ENCODE results near the gene SGMS2.

SGMS2 gene

GRCh38 chr4:107939307-107939706 lies 114.6 kb downstream of the SGMS2 start:
- DNase-seq = no peak
- in situ Hi-C loops (cut with MboI; ENCODE audit: low pct_unique_long_range_greater_than_20kb, low sequenced_read_pairs) = no loop called here

- no peak for DNase-seq
- in situ Hi-C loops (cut with MboI; ENCODE audit: low pct_unique_long_range_greater_than_20kb, low sequenced_read_pairs) = no loop called here
Measured at GRCh38 chr4:107945809-107946208, 121.1 kb downstream of the SGMS2 start.

- in situ Hi-C loops (cut with MboI; ENCODE audit: low pct_unique_long_range_greater_than_20kb, low sequenced_read_pairs) = no loop called here
- no peak for DNase-seq
Measured at GRCh38 chr4:107950746-107951540, 126.2 kb downstream of the SGMS2 start.

- no peak for DNase-seq
- in situ Hi-C loops (cut with MboI; ENCODE audit: low pct_unique_long_range_greater_than_20kb, low sequenced_read_pairs) = no loop called here
Measured at GRCh38 chr4:107951551-107951950, 126.8 kb downstream of the SGMS2 start.

DNA sequence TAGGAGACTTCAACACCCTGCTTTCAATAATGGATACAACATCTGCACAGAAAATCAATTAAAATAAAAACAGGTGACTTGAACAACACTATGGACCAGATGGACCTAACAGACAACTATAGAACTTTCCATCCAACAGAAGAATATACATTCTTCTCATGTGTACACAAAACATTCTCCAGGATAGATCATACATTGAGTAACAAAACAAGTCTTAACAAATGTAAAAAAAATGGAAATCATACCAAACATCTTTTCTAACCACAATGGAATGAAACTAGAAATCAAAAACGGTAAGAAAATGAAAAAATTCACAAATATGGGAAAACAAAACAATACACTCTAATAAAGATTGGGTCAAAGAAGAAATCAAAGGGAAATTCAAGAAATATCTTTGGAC lies 131.3 kb downstream of the SGMS2 start:
- in situ Hi-C loops (cut with MboI; ENCODE audit: low pct_unique_long_range_greater_than_20kb, low sequenced_read_pairs) = no loop called here
- no peak for DNase-seq
